ENCODE data around the gene HSD17B8. TPM values are rescaled to one million over a fixed set of nuclear protein-coding genes. Genes with fewer than 3 reads are reported as not detected.

The HSD17B8 gene
- total RNA-seq, 1 donor from 2014 or later: 6.5 TPM

- DNase-seq (ENCODE audit: low spot score): no peak
- TF ChIP-seq CTCF (IDR thresholded peaks at IDR 0.05; ENCODE audit: unreplicated experiment): no peak
- Mint-ChIP-seq H3K4me3 (ENCODE audit: unreplicated experiment) (peak overlapping the region; percentile 97), H3K9me3 (ENCODE audit: unreplicated experiment) (no peaks in the 10 kb centered on the region), H3K27me3 (ENCODE audit: unreplicated experiment) (peaks cover 34% of the 10 kb centered on the region), H3K27ac (ENCODE audit: unreplicated experiment) (no peak overlapping the region), H3K4me1 (ENCODE audit: unreplicated experiment) (peaks cover 34% of the 10 kb centered on the region), H3K36me3 (ENCODE audit: low read depth, unreplicated experiment) (peaks cover 28% of the 10 kb centered on the region)
Observed at GRCh38 chr6:33209856-33210255, 5.4 kb downstream of the HSD17B8 start.

GRCh38 chr6:33211136-33211535 is 6.7 kb downstream of the HSD17B8 start:
- Mint-ChIP-seq H3K4me1 (ENCODE audit: unreplicated experiment) (peaks cover 22% of the 10 kb centered on the region), H3K27me3 (ENCODE audit: unreplicated experiment) (peaks cover 36% of the 10 kb centered on the region), H3K36me3 (ENCODE audit: low read depth, unreplicated experiment) (peaks cover 28% of the 10 kb centered on the region), H3K9me3 (ENCODE audit: unreplicated experiment) (no peaks in the 10 kb centered on the region), H3K27ac (ENCODE audit: unreplicated experiment) (no peak overlapping the region), H3K4me3 (ENCODE audit: unreplicated experiment) (no peak overlapping the region)
- no peak for DNase-seq (ENCODE audit: low spot score)
- no peak for TF ChIP-seq CTCF (IDR thresholded peaks at IDR 0.05; ENCODE audit: unreplicated experiment)

GRCh38 chr6:33211666-33212422 is 7.4 kb downstream of the HSD17B8 start:
- DNase-seq (ENCODE audit: low spot score): no peak
- H3K4me3 Mint-ChIP-seq (ENCODE audit: unreplicated experiment): peak overlapping the region; percentile 71
- peaks cover 18% of the 10 kb centered on the region for H3K4me1 Mint-ChIP-seq (ENCODE audit: unreplicated experiment)
- H3K36me3 Mint-ChIP-seq (ENCODE audit: low read depth, unreplicated experiment): peaks cover 28% of the 10 kb centered on the region
- H3K27ac Mint-ChIP-seq (ENCODE audit: unreplicated experiment): no peak overlapping the region
- H3K27me3 Mint-ChIP-seq (ENCODE audit: unreplicated experiment): peaks cover 36% of the 10 kb centered on the region
- no peak for TF ChIP-seq CTCF (IDR thresholded peaks at IDR 0.05; ENCODE audit: unreplicated experiment)
- no peaks in the 10 kb centered on the region for H3K9me3 Mint-ChIP-seq (ENCODE audit: unreplicated experiment)

GRCh38 chr6:33212857-33213165 is 8.4 kb downstream of the HSD17B8 start:
- peaks cover 18% of the 10 kb centered on the region for H3K4me1 Mint-ChIP-seq (ENCODE audit: unreplicated experiment)
- H3K36me3 Mint-ChIP-seq (ENCODE audit: low read depth, unreplicated experiment): peaks cover 28% of the 10 kb centered on the region
- H3K27ac Mint-ChIP-seq (ENCODE audit: unreplicated experiment): no peak overlapping the region
- peaks cover 36% of the 10 kb centered on the region for H3K27me3 Mint-ChIP-seq (ENCODE audit: unreplicated experiment)
- peak overlapping the region; percentile 92 for H3K4me3 Mint-ChIP-seq (ENCODE audit: unreplicated experiment)
- H3K9me3 Mint-ChIP-seq (ENCODE audit: unreplicated experiment): no peaks in the 10 kb centered on the region
- DNase-seq (ENCODE audit: low spot score): no peak
- TF ChIP-seq CTCF (IDR thresholded peaks at IDR 0.05; ENCODE audit: unreplicated experiment): no peak

- H3K4me1 Mint-ChIP-seq (ENCODE audit: unreplicated experiment): peaks cover 18% of the 10 kb centered on the region
- no peaks in the 10 kb centered on the region for H3K9me3 Mint-ChIP-seq (ENCODE audit: unreplicated experiment)
- peak overlapping the region; percentile 92 for H3K4me3 Mint-ChIP-seq (ENCODE audit: unreplicated experiment)
- peaks cover 36% of the 10 kb centered on the region for H3K27me3 Mint-ChIP-seq (ENCODE audit: unreplicated experiment)
- H3K36me3 Mint-ChIP-seq (ENCODE audit: low read depth, unreplicated experiment): peaks cover 28% of the 10 kb centered on the region
- no peak for TF ChIP-seq CTCF (IDR thresholded peaks at IDR 0.05; ENCODE audit: unreplicated experiment)
- H3K27ac Mint-ChIP-seq (ENCODE audit: unreplicated experiment): no peak overlapping the region
- DNase-seq (ENCODE audit: low spot score): no peak
Observed at GRCh38 chr6:33213166-33213988, 8.9 kb downstream of the HSD17B8 start.
